Adrenal gland (tissue), 12 donors: ENCODE measurements around the gene HAGH. TPM values are rescaled to one million over a fixed set of nuclear protein-coding genes. Genes with fewer than 3 reads are reported as not detected.

Experiments
- DNase-seq, 7 donors: peaks; one replicate each; pipeline ENCODE4 v3.0.0-alpha.2; 2019 to 2020
- H3K27ac ChIP-seq, 5 donors: fragments of 200-600 bp; sonication (generic) in 4 of 5; 1 replicate in 3 of 5; 2 replicates in 2 of 5; pipeline versions ENCODE4 v1.5.1 to v1.8.0; 2016 to 2020; ENCODE audit warnings: mild to moderate bottlenecking in 1 of 5
- H3K27me3 ChIP-seq: fragments of 200-600 bp; 2 replicates; pipeline ENCODE4 v1.8.0; 2021
- H3K36me3 ChIP-seq, 2 donors: fragments of 200-600 bp; replicated peaks in 1 of 2; 1 replicate in 1 of 2; 2 replicates in 1 of 2; pipeline versions ENCODE4 v1.5.1 to v1.8.0; 2018 to 2022
- H3K4me1 ChIP-seq, 2 donors: fragments of 200-600 bp; replicated peaks in 1 of 2; 1 replicate in 1 of 2; 2 replicates in 1 of 2; pipeline versions ENCODE4 v1.5.1 to v1.8.0; 2018 to 2021
- H3K4me3 ChIP-seq, 4 donors: fragments of 200-600 bp; sonication (generic) in 3 of 4; one replicate each; pipeline ENCODE4 v1.5.1; 2016 to 2018
- H3K9me3 ChIP-seq, 3 donors: fragments of 200-600 bp; sonication (generic) in 1 of 3; replicated peaks in 1 of 3; 1 replicate in 2 of 3; 2 replicates in 1 of 3; pipeline versions ENCODE4 v1.5.1 to v1.8.0; 2016 to 2021
- POLR2A ChIP-seq, 2 donors: fragments of 450-650 bp; IDR thresholded peaks; one replicate each; pipeline ENCODE4 v1.6.1; 2017; ENCODE audit warnings: antibody characterized with exemption in 2 of 2, mild to moderate bottlenecking in 2 of 2, moderate library complexity in 1 of 2
- WGBS, 4 donors: extraction: QIAGEN DNeasy Blood & Tissue Kit in 2 of 4; methylation state at CpG; one replicate each; pipeline versions ENCODE4 v1.1.5 to v1.1.7; 2013 to 2017; 5-methylcytosine and 5-hydroxymethylcytosine counted together
- intact Hi-C, 2 donors: fragments of 100-400 bp; cut with DNase I; formaldehyde crosslinking; loops; one replicate each; pipeline versions ENCODE4 v1.14.1 to v1.15.0; 2022 to 2023
- polyA plus RNA-seq, 3 donors: library from polyadenylated mRNA; stranded (reverse); fragments of 200-250 nt in 2 of 3; fragments of 350-450 nt in 1 of 3; fragmentation: Illumina TruSeq in 1 of 3; extraction: RNeasy Lipid Tissue Mini Kit (QIAGEN cat#74804) in 1 of 3; gene quantifications; one replicate each; pipeline ENCODE4 v1.2.3, GENCODE V29; 2013 to 2014
- total RNA-seq, 9 donors: library from RNA; depleted of rRNA in 4 of 9; stranded (reverse); fragments of >200 nt in 4 of 9; fragments of 120-200 nt in 1 of 9; fragmentation: NEBNext Ultra II Directional in 1 of 9; extraction: Animal tissue kit (Norgen Biotek cat#: 25700) in 1 of 9; gene quantifications; one replicate each; pipeline versions ENCODE4 v1.1.0 to v1.2.4, GENCODE V29; 2013 to 2023
- TF ChIP-seq, protein P1 (sequence below), 6 experiments: fragments of 450-650 bp in 4 of 6; fragments of 200-600 bp in 2 of 6; sonication (generic) in 1 of 6; IDR thresholded peaks; 1 replicate in 5 of 6; 2 replicates in 1 of 6; pipeline versions ENCODE4 v1.5.1 to v1.8.0; 2016 to 2021; ENCODE audit warnings: antibody characterized with exemption in 6 of 6, mild to moderate bottlenecking in 2 of 6, moderate library complexity in 1 of 6
- donor health status: healthy with polysubstance abuse.
- donor health status: Bipolar disorder and iron deficiency.
- donor health status: DM: yes; HTN: yes; CAD: no.
- donor health status: DM: no; HTN: no; CAD: no.
- donor health status: DM: no; HTN: no; CAD: no.
- donor health status: DM: yes; HTN: yes; CAD: no.

The HAGH gene
- total and polyA plus RNA-seq, 12 donors: 75.3 to 318 (median 170) TPM

DNA sequence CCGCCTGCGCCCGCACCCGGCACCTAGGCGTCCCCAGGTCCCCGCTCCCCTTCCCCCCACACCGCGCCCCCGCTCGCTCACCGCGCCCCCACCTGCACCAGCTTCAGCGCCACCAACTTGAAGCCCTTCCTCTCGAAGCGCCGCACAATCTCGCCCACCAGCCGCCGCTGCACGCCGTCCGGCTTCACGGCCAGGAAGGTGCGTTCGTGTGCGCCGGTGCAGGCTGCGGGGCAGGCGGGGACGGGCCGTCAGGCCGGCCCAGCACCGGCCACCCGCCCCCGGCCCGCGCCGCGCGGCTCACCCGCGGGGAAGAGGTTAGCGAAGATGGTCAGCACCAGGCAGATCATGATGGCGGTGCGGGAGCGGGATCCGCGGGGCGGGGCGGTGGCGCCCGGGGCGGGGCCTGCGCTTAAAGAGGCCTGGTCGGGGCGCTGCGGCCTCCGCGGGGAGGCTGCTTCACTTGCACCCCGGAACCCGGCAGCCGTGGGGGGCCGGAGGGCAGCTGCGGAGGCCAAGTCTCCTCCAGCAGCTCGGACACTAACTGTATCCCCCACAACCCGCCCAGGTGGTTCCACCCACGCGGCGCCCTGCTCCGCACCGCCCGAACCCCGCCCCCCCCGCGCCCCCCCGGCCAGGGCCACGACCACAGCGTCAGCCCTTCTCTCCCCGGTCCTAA is 55.3 kb downstream of the HAGH start, which contains the start of gene NME3:
Gene NME3 (minus strand): TSS at position 356 of the 676 bp plus-strand sequence. CDS start 9 bp downstream, at position 347.
- WGBS, 4 donors: 0 to 1% (median 0%) methylated on average over 18 to 79 of the region's 79 CpGs
- TF ChIP-seq POLR2A (IDR thresholded peaks at IDR 0.05): peak in 1 of 2 donors; percentile 50
- TF ChIP-seq, protein P1, sequence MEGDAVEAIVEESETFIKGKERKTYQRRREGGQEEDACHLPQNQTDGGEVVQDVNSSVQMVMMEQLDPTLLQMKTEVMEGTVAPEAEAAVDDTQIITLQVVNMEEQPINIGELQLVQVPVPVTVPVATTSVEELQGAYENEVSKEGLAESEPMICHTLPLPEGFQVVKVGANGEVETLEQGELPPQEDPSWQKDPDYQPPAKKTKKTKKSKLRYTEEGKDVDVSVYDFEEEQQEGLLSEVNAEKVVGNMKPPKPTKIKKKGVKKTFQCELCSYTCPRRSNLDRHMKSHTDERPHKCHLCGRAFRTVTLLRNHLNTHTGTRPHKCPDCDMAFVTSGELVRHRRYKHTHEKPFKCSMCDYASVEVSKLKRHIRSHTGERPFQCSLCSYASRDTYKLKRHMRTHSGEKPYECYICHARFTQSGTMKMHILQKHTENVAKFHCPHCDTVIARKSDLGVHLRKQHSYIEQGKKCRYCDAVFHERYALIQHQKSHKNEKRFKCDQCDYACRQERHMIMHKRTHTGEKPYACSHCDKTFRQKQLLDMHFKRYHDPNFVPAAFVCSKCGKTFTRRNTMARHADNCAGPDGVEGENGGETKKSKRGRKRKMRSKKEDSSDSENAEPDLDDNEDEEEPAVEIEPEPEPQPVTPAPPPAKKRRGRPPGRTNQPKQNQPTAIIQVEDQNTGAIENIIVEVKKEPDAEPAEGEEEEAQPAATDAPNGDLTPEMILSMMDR (IDR thresholded peaks at IDR 0.05): no peak
- peaks cover 26 to 36% of the 10 kb centered on the region in 2 donors for H3K4me1 ChIP-seq
- H3K9me3 ChIP-seq: no peaks in the 10 kb centered on the region
- intact Hi-C loops: loop anchor here in 1 of 2 donors (5.0 kb wide), 1 partner anchor 56 kb away; the partner anchor contains the start of genes FAHD1 and HAGH
- no peaks in the 10 kb centered on the region for H3K27me3 ChIP-seq
- peak; percentile 73 to 90 (median 82) for DNase-seq
- peak within 1 kb of the TSS; percentile 9 to 93 (median 91) for H3K27ac ChIP-seq
- H3K4me3 ChIP-seq: peak within 1 kb of the TSS; percentile 48 to 99 (median 92)
- peaks cover 0 to 40% of the 10 kb centered on the region in 2 donors for H3K36me3 ChIP-seq

GRCh38 chr16:1770328-1771187 is 56.1 kb downstream of the HAGH start:
- peaks cover 0 to 40% of the 10 kb centered on the region in 2 donors for H3K36me3 ChIP-seq
- 3 to 13% (median 5%) methylated on average over 28 to 81 of the region's 81 CpGs for WGBS, 4 donors
- H3K9me3 ChIP-seq: no peaks in the 10 kb centered on the region
- peak; percentile 57 to 78 for TF ChIP-seq POLR2A (IDR thresholded peaks at IDR 0.05)
- TF ChIP-seq, protein P1 (IDR thresholded peaks at IDR 0.05): peak in 1 of 6 experiments; percentile 12
- H3K27ac ChIP-seq: peak overlapping the region; percentile 9 to 93 (median 91)
- intact Hi-C loops: loop anchor here in 1 of 2 donors (5.0 kb wide), 1 partner anchor 57 kb away; the partner anchor contains the start of genes FAHD1 and HAGH
- H3K4me3 ChIP-seq: peak overlapping the region; percentile 48 to 99 (median 92)
- peaks cover 26 to 36% of the 10 kb centered on the region in 2 donors for H3K4me1 ChIP-seq
- DNase-seq: peak; percentile 84 to 95 (median 90)
- no peaks in the 10 kb centered on the region for H3K27me3 ChIP-seq

DNA sequence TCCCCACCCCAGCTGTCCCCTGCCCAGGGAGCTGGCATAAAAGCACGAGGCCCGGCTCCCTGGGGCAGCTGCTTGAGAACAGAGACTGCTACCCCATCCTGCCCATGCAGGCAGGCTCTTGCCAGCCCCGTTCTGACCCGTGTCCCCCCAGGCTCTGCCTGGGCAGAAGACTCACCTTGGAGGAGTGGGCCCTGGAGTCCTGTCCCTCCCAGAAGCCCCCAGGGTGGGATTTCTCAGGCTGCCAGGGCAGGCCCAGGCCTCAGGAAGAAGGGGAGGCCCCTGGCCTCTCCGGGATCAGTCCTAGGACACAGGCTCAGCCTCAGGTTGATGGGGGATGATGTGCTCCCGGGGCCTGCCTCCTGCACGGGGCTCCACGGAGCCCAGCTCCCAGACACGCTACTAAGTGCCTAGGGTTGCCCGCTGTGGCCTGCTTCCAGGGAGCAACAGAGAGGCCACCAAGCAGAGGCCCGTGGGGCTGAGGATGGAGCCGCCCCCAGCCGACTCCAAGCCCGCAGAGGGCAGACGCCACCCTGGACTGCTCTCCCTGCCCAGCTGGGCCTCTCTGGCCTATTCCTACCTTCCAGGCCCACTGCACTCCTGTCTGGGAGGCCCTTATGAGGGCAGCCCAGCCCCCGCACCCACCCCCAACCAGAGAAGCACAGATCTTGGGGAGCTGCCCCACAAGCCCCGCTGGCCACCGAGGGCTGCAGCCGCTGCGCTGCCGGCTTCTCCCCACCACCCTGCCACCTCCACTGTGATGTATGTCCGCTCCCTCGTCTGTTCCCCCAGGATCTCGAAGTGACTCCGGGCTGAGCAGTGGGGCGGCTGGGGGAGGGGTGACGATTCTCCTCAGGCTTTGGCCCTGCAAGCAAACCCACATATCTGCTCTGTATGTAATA is 57.0 kb downstream of the HAGH start:
- Histone ChIP-seq H3K36me3 (peaks cover 0 to 47% of the 10 kb centered on the region in 2 donors), H3K27ac (peak overlapping the region in 4 of 5 donors; percentile 87 to 93 (median 92)), H3K4me1 (peaks cover 22 to 32% of the 10 kb centered on the region in 2 donors), H3K9me3 (no peaks in the 10 kb centered on the region), H3K27me3 (no peaks in the 10 kb centered on the region), H3K4me3 (peak overlapping the region in 1 of 4 donors; percentile 91)
- intact Hi-C loops: loop anchor here in 1 of 2 donors (5.0 kb wide), 1 partner anchor 58 kb away; the partner anchor contains the start of genes FAHD1 and HAGH
- WGBS, 4 donors: 63 to 71% (median 65%) methylated on average over 3 to 27 of the region's 27 CpGs
- no peak for TF ChIP-seq POLR2A (IDR thresholded peaks at IDR 0.05)
- TF ChIP-seq, protein P1 (IDR thresholded peaks at IDR 0.05): no peak
- DNase-seq: no peak
